ENCODE results near the gene METTL16.

The METTL16 gene

DNA sequence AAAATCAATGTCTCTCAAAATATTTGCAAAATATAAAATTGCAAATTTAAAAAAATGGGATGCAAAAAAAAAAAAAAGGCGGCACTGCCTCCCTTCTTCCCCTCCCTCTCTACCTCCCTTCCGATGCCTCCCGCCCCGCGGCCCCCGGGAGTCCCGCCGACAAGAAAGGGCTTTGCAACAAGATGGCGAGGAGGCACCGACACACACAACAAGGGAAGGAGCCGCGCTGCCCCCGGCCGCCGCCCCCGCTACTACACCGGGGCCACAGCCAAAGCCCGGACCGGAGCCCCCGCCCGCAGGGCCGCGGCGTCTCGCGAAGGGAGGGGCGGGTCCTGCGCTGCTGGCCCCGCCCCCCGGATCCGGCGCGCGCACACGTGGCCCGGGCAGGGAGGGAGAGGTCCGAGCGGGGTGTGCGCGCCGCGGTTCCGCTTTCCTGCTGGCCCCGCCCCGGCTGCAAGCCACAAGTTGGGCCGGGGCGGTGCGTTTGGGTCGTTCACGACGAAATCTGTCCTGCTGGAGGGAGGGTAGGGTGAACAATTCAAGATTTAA lies 110.7 kb downstream of the METTL16 start, which contains the start of gene MNT:
TSS of gene MNT (minus strand) at position 184 of the 549 bp plus-strand sequence. CDS start 348 bp downstream, outside the sequence.
- DNase-seq (ENCODE audit: low read depth) = peak; percentile 74
- TF ChIP-seq, protein P1, sequence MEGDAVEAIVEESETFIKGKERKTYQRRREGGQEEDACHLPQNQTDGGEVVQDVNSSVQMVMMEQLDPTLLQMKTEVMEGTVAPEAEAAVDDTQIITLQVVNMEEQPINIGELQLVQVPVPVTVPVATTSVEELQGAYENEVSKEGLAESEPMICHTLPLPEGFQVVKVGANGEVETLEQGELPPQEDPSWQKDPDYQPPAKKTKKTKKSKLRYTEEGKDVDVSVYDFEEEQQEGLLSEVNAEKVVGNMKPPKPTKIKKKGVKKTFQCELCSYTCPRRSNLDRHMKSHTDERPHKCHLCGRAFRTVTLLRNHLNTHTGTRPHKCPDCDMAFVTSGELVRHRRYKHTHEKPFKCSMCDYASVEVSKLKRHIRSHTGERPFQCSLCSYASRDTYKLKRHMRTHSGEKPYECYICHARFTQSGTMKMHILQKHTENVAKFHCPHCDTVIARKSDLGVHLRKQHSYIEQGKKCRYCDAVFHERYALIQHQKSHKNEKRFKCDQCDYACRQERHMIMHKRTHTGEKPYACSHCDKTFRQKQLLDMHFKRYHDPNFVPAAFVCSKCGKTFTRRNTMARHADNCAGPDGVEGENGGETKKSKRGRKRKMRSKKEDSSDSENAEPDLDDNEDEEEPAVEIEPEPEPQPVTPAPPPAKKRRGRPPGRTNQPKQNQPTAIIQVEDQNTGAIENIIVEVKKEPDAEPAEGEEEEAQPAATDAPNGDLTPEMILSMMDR (IDR thresholded peaks at IDR 0.05; ENCODE audit: low read depth, low read length, missing control alignments) = no peak
- H3K4me3 ChIP-seq (ENCODE audit: low read depth, low read length) = peak within 1 kb of the TSS; percentile 79

DNA sequence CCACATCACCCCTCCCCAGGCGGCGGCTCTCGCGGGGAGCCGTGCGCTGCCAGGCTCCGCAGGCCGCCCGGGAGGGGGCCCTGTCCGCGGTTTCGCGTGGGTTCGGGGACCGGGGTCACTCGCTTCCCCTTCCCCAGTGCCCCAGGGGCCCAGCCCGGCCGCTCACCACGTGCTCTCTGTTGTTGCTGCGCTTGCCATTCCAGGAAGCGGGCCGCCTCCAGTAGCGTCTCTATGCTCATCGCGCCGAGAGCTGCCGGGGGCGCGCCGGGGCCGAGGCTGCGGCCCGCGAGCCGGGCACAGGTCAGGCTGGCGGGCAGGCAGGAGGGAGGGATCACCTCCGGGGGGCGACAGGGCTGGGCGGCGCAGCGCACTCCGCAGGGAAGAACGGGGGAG lies 111.2 kb downstream of the METTL16 start:
- no peak for DNase-seq (ENCODE audit: low read depth)
- TF ChIP-seq, protein P1 (IDR thresholded peaks at IDR 0.05; ENCODE audit: low read depth, low read length, missing control alignments) = no peak
- peak overlapping the region; percentile 79 for H3K4me3 ChIP-seq (ENCODE audit: low read depth, low read length)

DNA sequence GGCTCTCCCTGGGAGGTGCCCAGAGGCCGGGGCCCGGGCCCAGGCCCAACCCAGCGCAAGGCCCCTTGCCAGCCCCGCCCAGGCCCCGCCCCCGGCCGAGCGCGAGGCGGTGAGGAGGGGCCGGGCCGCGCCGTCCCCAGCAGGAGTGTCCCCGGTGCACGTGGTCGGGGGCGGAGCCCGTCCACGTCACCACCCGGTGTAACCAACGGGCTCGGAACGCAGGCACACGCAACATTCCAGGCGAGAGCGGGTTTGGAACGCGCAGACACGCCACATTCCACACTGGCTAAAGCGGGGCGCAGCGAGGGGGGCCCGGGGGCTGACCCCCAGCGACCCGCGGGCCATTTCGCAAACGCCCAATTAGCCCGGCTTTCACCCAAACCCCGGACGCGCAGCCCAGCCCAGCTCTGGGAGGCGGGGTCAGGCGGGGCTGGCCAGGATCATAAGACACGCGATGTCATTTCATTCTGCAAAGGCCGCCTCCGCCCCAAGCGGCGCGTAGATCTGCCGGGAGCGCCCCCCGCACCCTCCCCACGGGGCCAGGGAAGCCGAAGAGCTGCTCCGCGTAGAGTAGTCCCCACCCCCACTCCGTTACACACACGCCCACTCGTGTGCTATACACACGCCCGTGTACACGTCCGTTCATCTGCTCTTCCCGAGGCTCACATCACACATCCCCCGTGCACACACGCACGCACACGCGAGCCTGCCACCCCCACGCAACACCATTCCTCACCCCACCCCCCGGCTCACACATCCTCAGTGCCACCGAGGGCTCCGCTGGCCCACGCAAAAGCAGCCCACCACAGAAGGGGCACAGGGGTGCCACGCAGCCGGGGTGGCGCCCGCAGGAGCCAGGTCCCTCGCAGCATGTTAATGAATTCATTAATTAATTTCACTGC lies 111.9 kb downstream of the METTL16 start:
- DNase-seq (ENCODE audit: low read depth) = peak; percentile 64

DNA sequence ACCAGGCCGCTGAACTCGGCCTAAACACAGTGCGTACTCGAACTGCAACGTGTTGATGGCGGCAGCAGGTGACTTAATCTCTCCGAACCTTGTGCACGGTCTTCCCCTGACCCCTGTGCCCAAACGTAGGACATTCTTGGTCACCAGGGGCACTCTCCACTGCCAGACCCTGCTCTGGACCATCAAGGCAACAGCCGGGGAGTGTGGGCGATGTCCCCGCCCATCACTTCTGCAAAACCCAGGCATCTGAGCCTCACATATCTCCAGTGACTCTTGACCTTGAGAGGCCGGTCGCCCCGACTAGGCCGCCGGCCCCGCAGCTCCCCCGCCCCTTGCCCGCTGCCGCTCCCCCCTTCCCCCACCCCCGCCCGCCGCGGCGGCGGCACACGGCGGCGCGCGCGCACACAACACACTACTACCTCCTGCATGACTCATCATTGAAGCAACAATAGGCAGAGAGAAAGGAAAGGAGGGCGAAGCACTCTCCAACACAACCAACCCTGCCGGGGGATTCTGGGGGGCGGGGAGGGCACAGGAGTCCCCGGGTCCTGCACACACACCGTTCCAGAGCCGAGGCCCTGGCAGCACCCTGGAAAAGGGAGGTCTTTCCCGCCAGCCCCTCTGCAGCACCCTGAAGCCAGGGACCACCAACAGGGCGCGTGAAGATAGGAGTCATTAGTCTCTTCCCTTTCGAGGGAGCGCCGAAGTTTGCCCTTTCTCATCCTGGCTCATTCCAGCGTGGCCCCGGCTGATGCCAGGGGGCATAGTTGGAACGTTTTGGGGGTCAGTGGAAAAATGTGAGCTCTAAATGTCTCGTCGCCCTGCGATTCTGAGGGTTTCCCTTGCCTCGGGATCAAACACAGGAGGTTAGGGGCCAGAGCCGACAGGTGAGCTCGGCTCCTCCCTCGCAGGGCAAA lies 112.8 kb downstream of the METTL16 start:
- DNase-seq (ENCODE audit: low read depth) = no peak
- TF ChIP-seq, protein P1 (IDR thresholded peaks at IDR 0.05; ENCODE audit: low read depth, low read length, missing control alignments) = no peak
- peak overlapping the region; percentile 79 for H3K4me3 ChIP-seq (ENCODE audit: low read depth, low read length)

More for the DNA sequence above, 111.9 kb downstream of the METTL16 start:
- TF ChIP-seq, protein P1 (IDR thresholded peaks at IDR 0.05; ENCODE audit: low read depth, low read length, missing control alignments) = no peak
- H3K4me3 ChIP-seq (ENCODE audit: low read depth, low read length) = peak overlapping the region; percentile 79

DNA sequence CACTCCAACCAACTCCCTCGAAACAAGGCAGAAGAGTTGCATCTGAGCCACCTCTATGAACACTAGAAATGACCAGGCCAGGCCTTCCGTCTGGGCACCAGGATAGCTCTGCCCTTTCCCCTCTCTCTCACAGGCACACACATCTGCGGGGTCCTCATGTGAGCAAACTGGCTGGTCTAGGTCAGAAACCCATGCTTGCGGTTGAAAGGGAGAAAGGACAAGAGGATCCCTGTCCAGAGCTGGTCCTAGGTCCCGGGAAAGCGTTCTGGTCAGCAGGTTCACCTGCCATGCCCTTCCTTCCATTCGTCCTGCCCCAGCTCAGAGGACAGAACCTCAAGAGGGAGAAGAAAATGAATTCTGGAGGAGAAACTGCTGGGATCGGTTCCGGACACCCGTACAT lies 113.5 kb downstream of the METTL16 start:
- H3K4me3 ChIP-seq (ENCODE audit: low read depth, low read length) = no peak overlapping the region
- no peak for DNase-seq (ENCODE audit: low read depth)
- TF ChIP-seq, protein P1 (IDR thresholded peaks at IDR 0.05; ENCODE audit: low read depth, low read length, missing control alignments) = no peak

DNA sequence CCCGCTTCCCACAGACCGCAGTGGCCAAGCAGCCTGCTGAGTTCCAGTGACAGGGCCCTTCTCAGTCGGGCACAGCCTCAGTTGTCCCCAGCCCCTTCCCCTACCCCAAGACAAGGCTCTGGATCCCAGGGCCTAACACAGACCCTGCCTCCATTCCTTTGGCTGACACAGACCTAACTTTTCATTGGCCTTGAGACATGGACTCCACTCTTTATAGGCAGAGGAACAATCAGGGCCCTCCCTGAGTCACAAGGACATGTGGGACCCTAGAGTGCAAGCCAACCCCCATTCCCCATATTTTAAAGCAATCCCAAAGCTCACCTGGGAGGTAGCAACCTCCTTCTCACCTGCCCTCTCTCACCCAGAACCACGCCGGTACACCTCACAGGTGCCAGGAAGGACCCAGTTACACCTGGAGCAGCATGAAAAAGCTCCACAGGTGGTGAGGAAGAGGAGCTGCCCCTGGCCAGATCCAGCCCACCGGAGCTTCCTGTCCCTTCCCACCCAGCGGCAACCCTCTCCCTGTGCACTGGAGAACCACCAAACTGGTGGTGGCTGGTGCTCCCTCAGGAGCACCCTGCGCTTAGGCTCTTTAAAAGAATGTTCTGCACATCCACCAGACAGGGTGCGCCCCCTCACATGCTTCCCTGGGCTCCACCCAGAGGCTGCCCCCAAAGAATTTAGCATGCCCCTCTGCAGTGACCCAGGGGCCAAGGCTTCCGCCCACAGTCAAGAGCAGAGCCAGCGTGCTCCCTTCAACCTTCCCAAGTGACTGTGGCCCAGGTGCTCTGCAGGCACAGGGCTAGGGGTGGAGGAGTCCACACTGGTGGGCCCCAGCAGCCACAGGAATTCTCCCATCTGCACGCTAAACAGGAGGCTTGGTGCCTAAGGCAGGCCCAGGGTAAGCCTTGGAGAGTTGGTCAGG lies 114.2 kb downstream of the METTL16 start:
- TF ChIP-seq, protein P1 (IDR thresholded peaks at IDR 0.05; ENCODE audit: low read depth, low read length, missing control alignments) = no peak
- no peak for DNase-seq (ENCODE audit: low read depth)
- H3K4me3 ChIP-seq (ENCODE audit: low read depth, low read length) = peak overlapping the region; percentile 36

Data from GM12864 (cell line).